NCI-H146 treated with DMSO at 0.1 percent for 48 hours (cell line): ENCODE measurements around the gene EVA1C.
"Not testable (repeated sequence)": the region's sequence is repeated elsewhere in the genome, so short reads cannot be mapped to it uniquely, and the experiment has no call there.

ENCODE experiments used
- DNase-seq: peaks from one replicate; lab custom pipeline; 2025; ENCODE audit not compliant: unreplicated experiment; lab: John Stamatoyannopoulos, UW

EVA1C gene

DNA sequence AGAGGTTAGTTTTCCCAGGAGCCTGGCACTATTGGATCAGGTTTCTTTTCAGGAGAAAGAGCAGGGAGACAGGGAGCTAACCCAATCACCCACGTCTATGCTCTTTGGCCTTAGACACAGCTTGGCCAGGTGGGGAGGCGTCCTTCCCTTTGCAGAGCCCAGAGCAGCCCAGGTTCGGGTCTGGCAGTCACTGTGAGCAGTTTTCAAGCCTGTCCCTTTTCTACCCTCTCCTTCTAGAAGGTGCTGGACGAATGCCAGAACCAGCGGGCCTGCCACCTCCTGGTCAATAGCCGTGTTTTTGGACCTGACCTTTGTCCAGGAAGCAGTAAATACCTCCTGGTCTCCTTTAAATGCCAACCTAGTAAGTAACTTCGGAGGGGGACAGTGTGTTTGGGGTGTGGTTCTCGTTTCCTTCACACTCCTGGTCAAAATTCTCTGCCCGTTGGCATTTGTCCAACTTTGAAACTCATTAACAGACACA lies 44.9 kb downstream of the EVA1C start:
- DNase-seq, result no peak

DNA sequence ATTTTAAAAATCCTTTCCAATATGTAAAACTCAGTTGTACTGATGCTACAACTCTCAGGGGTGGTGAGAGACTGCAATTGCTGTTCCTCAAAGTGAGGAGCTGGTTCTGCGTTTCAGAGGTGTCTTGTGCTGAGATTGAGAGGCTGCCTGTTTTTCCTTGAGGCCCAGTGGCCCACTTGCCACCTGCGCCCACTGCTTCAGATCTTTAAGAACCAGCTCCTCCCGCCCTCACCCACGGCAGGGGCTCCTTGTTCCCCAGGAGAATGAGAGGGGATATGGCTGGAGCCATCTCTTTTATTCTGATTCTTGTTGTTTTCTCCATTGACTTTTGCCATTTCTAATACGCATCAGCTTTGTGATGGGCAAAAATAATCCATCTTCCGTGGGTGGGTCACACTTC lies 45.5 kb downstream of the EVA1C start:
- DNase-seq, result no peak

DNA sequence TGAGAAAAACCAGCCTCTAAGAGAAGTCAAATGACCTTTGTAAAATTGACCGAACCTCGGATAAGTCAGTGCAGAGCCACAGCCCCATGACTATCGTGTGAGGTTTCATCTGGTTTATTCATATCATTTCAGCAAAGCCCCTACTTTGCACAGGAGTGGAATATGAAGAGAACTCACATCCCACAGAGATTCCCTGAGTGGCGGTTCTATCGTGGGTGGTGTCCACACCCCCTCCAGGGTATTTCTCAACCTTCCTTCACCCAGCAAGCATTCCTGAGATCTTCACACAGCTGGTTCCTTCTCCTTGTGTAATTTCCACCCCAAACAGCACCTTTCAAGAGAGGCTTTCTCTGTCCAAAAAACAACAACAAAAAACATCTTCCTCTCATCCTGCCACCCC lies 47.5 kb downstream of the EVA1C start:
- DNase-seq, result no peak

DNA sequence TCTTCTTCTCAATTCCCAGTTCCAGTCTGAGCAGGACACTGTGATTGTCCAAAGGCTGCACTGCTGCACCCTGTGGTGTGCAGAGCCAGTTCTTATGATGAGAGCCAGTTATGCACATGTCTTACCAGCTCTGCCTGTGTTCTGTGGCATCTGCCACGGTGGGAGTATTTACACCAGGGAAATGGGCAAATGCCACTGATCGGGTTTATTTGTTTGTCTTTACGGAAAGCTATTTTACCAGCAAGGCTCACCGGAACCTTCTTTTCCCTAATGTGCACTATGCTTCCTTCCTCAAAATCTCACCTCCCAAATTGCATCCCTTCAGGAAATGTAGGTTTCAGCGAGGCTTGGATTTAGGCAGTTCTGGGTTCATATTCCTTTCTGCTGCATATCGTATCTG lies 49.0 kb downstream of the EVA1C start:
- no peak for DNase-seq

DNA sequence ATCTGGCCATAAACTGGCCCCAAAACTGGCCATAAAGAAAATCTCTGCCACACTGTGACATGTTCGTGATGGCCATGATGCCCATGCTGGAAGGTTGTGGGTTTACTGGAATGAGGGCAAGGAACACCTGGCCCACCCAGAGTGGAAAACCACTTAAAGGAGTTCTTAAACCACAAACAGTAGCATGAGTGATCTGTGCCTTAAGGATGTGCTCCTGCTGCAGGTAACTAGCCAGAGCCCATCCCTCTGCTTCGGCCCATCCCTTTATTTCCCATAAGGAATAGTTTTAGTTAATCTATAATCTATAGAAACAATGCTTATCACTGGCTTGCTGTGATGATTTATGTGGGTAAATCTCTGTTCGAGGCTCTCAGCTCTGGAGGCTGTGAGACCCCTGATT lies 50.1 kb downstream of the EVA1C start:
- DNase-seq, result not testable (repeated sequence)

DNA sequence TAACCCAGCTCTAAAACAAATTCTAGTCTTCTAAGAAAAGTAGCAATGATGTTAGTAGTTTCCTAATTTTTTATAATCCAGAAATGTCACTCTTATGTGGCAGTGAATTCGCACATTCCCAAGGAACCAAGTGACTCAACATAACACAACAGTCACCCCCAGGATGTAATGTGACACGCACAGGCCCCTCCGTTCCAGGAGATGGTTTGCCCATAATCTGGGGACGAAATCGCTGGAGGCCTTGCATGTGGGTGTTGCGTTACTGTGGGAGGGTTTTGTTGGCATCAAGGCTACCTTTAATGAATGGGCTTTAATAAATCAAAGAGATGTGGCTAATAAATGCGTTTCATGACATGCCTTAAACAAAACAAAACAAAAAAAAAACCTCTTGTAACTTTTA lies 50.9 kb downstream of the EVA1C start:
- DNase-seq, result no peak

DNA sequence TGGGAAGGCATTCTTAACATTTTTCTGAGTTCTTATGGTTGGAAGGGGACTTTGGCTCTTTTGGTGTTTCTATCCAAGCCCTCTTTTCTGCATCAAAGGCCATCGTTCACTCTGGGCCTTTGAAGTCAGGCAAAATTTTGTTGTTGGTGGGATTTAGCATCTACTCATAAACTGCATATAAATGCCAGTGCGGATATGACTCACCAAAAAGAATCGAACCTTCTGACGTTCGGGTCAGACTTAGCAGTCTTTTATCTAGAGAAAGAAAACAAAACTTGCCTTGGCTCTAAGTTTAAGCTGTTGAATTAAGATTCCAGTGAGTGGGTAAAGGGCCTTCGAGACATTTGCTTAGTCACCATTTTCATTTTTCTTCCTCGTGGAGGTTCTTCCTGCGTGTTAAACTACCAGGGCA lies 51.4 kb downstream of the EVA1C start:
- no peak for DNase-seq

DNA sequence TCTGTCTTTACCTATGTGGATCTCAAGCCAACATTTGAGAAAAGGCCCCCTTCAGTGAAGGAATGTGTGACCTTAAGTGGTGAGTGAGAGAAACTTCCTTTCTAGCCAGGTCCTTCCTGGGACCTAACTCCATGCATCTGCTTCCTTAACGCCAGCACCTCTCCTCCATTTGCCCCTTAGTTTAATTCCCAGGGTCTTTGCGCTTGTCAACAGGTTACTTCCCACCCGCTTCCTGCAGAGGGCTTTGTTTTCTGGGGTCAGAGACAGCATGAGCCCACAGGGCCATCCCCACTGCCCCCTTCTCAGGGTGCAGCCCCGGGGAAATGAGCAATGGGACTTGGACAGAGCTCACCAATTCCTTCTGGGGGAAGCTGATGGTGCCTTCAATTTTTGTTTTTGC lies 54.8 kb downstream of the EVA1C start:
- no peak for DNase-seq

DNA sequence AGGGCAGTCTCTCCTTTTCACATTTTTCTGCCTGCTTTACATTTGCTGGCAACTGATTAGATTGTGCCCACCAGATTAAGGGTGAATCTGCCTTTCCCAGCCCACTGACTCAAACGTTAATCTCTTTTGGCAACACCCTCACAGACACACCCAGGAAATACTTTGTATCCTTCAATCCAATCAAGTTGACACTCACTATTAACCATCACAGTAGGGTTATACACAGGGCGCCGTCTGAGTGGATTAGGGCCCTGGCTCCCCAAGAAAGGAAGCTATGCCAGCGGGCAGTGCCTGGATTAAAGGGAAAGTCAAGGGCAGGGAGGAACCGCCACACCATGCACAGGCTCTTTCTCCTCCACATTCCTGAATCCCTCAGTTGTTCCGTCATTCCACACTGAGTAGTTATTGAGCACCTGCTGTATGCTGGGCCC lies 56.2 kb downstream of the EVA1C start:
- DNase-seq, result no peak

DNA sequence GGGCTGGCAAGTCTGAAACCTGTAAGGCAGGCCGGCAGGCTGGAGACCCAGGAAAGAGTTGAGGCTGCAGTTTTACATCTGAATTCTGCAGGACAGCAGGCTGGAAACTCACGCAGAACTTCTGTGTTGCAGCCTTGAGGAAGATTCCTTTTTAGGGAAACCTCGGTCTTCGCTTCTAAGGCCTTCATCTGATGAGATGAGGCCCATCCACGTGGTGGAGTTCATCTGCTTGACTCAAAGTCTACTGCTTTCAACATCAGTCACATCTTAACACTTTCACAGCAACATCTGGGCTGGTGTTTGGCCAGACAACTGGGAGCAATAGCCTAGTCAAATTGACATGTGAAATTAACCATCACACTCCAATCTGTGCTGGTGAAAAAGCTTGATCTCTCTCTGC lies 57.1 kb downstream of the EVA1C start:
- no peak for DNase-seq

DNA sequence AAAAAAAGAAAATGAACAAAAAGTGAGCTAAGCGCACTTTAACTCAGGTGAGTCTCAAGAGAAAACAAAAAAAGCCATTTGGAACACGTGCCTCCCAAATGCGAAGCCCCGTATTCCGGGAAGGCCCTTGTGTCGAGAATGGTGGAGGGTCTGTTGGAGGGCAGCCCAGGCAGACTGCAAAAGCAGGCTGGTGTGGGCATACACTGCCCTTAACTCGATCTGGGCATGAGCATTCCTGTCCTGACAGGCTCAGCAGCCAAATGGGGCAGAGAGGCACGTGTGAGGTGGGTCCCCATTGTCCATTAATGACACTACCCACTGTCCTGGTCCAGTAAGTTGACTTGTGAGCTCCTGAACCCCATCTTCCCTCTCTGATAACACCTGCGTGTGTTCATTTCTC lies 57.7 kb downstream of the EVA1C start:
- DNase-seq, result no peak

DNA sequence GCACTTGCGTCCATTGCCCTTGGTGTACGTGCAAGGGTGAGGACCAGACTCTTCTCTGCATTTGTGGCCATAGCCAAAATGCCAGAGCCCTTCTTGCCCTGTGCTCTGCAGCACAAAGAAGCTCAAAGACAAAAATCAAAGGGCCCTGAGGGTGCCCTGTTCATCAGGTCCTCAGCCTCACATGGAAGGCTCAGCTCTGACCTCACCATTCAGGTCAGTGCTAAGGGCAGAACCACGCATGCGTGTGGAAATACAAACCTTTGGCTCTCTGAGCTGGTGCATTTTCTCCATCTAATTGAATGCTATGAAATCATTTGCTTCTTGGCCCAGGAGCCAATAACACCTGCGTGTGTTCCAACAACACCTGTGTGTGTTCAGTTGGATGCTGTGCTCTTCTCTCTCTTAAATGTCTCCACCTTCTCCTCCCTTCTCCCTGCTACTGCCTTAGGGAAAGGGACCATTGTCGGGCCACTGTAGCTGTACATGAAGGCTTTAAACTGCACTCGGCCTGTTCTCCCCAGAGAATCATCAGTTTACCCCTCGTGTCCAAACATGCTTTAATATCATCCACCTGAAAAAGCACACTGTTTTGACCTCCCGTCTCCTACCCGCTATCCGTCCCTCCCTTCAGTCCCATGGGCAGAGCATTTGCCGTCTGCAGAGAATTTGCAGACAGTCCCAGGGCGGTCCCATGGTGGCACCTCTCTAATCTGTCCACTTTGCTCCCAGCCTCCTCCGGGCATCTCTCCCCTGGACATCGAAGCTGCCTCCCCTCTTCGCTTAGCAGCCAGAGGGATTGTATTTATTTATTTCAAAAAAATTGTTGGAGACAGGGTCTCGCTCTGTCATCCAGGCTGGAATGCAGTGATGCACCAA lies 60.6 kb downstream of the EVA1C start:
- DNase-seq, result no peak

DNA sequence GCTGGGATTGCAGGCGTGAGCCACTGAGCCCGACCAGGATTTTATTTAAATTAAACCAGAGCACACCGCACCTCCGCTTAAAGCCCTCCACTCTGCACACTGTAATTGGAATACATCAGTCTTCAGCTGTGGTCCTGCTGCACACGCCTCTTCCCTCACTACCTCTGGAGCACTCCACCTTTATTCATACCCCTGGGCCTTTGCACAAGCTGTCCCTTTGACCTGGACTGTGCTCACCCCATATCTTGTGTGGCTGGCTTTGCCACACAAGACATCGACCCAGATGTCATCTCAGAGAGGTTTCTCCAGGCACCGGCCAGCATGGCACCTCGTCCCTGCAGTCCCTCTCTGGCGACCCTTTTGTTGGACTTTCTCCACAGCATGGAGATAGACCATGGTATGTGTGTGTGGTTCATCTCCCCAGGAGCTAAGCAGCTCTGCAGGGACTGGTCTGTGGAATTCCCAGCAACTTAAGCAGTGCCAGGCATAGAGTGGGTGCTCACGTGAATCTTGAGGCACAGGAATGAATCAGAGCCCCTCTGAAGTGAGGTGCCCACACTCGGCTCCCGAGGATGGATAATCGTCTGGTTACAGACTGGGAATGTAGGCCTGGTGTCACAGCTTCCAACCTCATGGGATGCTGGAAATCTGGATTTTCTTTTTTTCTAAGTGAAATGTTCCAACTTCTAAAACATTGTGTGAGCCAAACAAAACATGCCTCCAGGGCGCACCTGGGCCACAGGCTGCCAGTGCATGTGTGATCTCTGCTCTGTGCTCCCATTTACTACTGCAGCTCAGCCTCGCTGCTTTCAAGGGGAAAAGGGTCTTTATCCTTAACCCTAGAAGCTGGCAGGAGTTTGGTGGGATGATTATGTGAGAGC lies 61.9 kb downstream of the EVA1C start:
- no peak for DNase-seq

DNA sequence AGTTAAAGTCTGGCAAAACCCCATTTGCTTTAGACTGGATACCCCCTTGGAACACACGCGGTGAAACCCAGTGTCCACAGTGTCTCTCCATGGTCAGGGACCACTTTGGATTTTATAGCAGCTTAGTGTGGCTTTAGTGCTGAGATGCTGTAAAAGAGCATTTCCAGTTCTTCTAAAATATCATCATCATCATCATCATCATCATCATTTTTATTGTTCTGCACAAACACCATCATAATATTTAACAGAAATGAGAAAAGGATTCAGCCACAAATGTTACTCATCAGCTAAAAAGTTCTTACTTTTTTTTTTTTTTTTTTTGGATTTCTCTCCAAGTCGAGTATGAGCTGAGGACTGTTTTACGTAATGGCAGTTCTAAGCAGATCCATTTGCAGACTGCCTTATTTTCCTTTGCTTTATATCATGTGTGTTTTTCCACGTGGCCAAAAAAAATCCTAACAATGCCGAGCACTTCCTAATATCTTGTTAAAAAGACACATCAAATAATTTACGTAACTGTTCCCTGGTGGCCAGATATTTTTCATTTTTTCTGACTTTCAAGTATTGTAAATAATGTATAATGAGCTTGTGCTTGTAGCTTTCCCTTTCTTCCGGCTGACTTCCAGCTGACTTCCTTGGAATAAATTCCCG lies 62.8 kb downstream of the EVA1C start:
- DNase-seq, result no peak

DNA sequence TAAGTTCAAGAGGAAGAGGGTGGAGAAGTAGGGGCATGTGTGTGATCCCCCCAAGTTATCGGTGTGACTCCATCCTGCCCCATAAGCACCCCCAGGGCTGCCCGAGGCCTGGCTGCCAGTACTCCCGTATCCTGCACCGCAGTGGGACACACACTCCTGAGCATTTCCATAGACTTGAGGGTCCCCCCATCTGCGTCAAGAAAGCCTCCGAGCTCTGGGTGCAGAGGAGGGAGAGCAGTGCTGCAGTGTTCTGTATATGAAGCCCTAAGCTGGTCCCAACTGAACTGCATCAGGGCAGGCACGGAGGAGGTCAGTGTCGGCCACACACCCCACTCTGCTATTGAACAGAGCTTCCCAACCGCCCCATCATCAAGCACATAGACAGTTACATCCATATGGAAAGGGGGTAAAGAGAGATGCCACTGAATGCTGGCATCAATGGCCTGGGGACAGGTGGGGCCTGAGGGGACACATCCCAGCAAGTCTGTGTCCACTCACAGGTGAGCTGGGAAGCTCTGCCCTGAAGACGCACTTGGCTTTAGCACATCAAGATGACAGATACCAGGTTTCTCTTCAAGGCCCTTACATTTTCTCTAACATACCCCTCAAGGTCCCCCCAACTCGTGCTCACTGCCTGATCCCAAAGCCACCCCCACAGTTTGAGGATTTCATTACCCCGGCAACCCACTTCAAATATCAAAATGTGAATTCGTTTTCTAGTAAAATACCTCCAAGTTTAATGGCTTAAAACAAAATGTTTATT lies 64.3 kb downstream of the EVA1C start:
- DNase-seq, result no peak

DNA sequence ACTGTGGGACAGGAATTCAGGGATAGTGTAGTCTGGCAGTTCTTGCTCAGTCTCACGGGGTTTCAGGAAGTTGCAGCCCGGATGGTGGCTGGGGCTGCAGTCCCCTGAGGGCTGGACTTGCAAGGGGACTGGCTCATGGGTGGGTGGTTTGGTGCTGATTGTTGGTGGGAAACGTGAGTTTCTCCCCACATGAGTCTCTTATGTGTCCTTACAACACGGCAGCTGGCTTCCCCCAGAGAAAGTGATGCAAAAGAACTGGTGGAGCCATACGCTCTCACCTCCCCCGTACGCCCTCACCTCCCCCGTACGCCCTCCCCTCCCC lies 64.9 kb downstream of the EVA1C start:
- no peak for DNase-seq

DNA sequence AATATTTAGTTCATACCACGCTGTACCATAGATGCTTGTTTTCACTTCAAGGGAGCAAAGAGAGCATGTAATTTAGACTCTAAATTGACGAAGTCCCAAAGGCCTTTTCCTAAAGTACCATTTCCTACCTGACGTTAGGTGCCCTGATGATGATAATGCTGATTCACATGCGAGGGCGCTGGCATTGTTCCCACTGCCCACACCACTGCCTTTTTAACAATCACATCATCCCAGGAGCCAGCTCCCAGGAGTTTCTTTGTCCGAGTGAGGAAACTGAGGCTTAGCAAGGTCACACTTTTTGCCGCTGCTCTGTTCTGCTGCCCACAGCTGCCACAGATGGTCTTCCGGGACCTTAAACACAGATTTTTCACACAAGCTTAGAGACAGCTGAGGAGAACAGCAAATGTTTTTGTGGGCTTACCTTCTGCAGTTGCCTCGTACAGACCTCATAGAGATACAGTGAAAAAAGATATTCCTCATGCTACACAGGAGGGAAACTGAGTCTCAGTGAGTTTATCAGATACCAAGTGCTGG lies 69.4 kb downstream of the EVA1C start:
- DNase-seq, result no peak

DNA sequence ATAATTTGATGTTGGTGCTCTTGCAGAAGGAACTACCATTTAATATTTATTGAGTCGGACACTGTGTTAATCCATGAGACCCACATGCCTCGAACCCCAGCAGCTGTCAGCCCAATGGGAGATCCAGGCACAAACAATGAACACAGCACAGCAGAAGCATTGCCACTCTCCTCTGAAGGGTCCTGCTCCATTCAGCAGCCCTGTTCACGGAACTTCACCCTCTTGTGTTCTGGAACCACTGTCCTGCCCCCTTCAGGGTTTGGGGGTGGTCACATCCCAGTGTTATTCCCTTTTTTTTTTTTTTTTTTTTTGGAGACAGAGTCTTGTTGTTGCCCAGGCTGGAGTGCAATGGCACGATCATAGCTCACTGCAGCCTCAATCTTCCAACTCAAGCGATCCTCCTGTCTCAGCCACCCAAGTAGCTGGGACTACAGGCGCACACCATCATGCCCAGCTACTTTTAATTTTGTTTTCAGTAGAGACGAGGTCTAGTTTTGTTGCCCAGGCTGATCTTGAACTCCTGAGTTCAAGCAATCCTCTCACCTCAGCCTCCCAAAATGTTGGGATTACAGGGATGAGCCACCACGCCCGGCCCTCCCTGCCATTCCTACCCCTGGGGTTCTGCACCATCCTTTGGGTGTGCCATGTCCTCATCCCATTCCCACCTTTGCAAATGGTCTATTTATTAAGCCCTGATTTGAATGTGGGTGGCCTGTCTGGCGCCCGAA lies 70.2 kb downstream of the EVA1C start:
- no peak for DNase-seq

DNA sequence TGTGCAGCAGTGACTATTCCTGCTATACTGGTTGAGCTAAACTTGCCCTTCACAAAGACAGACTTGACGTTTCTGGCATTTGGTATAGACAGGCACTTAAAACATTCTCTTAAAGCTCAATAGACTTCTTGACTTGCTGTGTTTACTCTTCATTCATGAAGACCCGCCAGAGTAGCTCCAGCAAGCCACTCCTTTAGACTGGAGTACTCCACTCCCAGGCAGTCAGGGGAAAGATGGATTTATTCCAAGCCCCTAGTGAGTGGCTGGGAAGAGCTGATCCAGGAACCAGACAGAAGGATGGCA lies 70.7 kb downstream of the EVA1C start:
- no peak for DNase-seq

DNA sequence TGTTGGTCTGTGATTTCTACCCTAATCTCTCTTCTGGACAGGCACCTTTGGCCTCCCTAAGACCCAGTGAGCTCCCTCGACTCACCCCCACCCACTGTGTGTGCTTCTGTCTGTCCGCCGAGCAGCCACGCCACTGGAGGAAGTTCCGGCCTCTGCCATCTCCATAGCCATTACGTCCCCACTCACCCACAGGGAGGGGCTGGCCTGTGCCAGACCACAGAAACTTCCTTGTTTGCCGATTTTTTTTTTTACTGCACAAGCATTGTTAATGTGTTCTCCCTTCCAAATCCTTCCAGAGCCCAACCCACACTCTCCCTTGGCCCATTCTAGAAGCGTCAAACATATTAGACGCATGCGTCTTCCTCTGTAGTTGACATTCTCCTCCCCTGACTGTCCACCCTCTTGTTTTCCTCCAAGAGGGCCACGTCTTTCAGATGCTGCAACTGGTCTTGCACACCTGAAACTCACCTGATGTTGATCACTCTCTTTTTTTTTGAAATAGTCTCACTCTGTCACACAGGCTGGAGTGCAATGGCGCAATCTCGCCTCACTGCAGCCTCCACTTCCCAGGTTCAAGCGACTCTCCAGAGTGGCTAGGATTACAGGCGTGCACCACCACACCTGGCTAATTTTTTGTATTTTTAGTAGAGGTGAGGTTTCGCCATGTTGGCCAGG lies 72.3 kb downstream of the EVA1C start:
- no peak for DNase-seq
